Brain microvascular endothelial cell (primary cell): ENCODE results near the gene GRAMD2B.

Experiments used
- DNase-seq: peaks from one replicate; pipeline ENCODE4 v3.0.0-alpha.2; 2020
- H3K27ac ChIP-seq: fragments of 250-450 bp; sonication (Bioruptor Pico); 2 replicates; pipeline ENCODE4 v1.5.1; 2020; ENCODE audit warnings: mild to moderate bottlenecking, moderate library complexity
- H3K27me3 ChIP-seq: fragments of 250-450 bp; sonication (Bioruptor Pico); replicated peaks from 2 replicates; pipeline ENCODE4 v1.5.1; 2020; ENCODE audit warnings: mild to moderate bottlenecking
- H3K36me3 ChIP-seq: fragments of 250-450 bp; sonication (Bioruptor Pico); replicated peaks from 2 replicates; pipeline ENCODE4 v1.5.1; 2020; ENCODE audit warnings: mild to moderate bottlenecking
- H3K4me3 ChIP-seq: 2 replicates; pipeline ENCODE4 v1.5.1; 2011; ENCODE audit warnings: low read depth, mild to moderate bottlenecking, control low read depth, low read length, moderate library complexity
- in situ Hi-C: cut with HindIII; loops from 2 replicates; pipeline ENCODE4 v1.10.0; 2017; ENCODE audit warnings: low sequenced_read_pairs, low pct_ligation_motif_present
- TF ChIP-seq, protein P1 (sequence below): IDR thresholded peaks from 2 replicates; pipeline ENCODE4 v1.5.1; 2011; ENCODE audit warnings: low read depth, mild to moderate bottlenecking, moderate library complexity, low read length, control low read depth, inconsistent platforms; ENCODE audit errors: missing control alignments

GRAMD2B gene

DNA sequence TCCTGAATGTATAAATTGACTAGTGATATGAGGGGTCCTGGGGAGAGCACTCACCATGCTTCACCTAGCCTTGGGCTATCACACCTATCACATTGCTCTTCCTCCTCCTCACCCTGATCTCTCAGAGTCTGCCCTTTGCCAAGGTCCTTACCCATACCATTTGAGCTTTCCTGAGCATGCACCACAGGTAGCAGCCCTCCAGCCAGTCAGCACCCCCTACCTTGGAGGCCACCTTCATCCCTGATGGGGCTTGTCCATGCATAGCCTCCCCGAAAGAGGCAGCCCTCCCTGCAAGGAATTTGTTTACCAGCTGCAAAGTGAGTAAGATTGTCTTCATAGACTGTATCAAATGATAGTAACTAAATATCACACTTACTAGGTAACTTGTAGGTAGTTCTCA, 88.8 kb downstream of the GRAMD2B start:
- TF ChIP-seq, protein P1, sequence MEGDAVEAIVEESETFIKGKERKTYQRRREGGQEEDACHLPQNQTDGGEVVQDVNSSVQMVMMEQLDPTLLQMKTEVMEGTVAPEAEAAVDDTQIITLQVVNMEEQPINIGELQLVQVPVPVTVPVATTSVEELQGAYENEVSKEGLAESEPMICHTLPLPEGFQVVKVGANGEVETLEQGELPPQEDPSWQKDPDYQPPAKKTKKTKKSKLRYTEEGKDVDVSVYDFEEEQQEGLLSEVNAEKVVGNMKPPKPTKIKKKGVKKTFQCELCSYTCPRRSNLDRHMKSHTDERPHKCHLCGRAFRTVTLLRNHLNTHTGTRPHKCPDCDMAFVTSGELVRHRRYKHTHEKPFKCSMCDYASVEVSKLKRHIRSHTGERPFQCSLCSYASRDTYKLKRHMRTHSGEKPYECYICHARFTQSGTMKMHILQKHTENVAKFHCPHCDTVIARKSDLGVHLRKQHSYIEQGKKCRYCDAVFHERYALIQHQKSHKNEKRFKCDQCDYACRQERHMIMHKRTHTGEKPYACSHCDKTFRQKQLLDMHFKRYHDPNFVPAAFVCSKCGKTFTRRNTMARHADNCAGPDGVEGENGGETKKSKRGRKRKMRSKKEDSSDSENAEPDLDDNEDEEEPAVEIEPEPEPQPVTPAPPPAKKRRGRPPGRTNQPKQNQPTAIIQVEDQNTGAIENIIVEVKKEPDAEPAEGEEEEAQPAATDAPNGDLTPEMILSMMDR, result no peak
- in situ Hi-C loops, result no loop called here
- DNase-seq, result no peak
- no peaks in the 10 kb centered on the region for H3K27me3 ChIP-seq
- H3K36me3 ChIP-seq, result no peaks in the 10 kb centered on the region
- no peak overlapping the region for H3K27ac ChIP-seq
- H3K4me3 ChIP-seq, result no peak overlapping the region

DNA sequence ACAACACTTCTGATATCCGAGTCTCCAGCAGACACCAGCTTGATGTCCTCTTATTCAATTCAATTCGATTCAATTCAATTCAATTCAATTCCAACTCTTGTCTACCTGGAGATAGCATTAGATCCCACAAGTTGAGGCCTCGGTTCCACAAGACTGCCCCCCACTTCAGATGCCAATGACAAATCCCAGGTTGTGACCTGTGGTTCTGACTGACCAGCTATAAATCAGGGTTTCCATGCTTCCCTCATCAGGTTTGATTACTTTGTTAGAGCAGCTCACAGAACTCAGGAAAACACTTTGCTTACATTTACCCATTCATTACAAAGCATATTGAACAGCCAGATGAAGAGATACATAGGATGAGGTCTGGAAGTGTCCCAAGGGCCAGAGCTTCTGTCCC, 89.2 kb downstream of the GRAMD2B start:
- Histone ChIP-seq H3K4me3 (no peak overlapping the region), H3K27ac (no peak overlapping the region), H3K27me3 (no peaks in the 10 kb centered on the region), H3K36me3 (no peaks in the 10 kb centered on the region)
- in situ Hi-C loops, result no loop called here
- DNase-seq, result no peak
- TF ChIP-seq, protein P1, result no peak

DNA sequence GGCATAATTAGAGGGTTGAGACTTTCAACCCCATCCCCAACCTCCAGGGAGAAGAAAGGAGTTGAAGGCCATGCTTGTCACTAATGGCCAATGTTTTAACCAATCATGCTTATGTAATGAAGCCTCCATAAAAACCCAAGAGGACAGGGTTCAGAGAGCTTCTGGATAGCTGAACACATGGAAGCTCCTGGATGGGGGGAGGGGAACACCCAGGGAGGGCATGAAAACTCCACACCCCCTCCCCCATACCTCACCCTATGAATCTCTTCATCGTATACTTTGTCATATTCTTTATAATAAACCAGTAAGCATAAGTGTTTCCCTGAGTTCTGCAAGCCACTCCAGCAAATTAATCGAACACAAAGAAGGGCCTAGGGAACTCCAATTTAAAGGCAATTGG, 90.1 kb downstream of the GRAMD2B start:
- in situ Hi-C loops, result no loop called here
- peak overlapping the region; percentile 5 for H3K27ac ChIP-seq
- H3K36me3 ChIP-seq, result no peaks in the 10 kb centered on the region
- no peaks in the 10 kb centered on the region for H3K27me3 ChIP-seq
- no peak overlapping the region for H3K4me3 ChIP-seq
- DNase-seq, result no peak
- TF ChIP-seq, protein P1, result no peak

DNA sequence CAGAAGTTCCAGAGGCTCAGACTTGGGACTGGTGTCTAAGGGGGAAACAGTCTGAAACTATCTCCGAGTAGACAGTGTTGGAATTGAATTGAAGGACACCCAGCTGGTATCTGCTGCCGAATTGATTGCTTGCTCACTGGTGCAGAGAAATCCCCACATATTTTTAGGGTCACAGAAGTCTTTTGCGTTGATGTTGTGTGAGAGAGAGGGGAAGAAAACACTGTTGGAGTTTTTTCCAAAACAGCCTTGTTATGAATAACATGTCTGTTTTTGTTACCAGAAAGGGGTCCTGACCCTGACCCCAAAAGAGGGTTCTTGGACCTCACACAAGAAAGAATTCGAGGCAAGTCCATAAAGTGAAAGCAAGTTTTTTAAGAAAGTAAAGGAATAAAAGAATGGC, 90.5 kb downstream of the GRAMD2B start:
- Histone ChIP-seq H3K27me3 (no peaks in the 10 kb centered on the region), H3K36me3 (no peaks in the 10 kb centered on the region), H3K4me3 (no peak overlapping the region), H3K27ac (peak overlapping the region; percentile 5)
- DNase-seq, result no peak
- in situ Hi-C loops, result no loop called here
- TF ChIP-seq, protein P1, result no peak

DNA sequence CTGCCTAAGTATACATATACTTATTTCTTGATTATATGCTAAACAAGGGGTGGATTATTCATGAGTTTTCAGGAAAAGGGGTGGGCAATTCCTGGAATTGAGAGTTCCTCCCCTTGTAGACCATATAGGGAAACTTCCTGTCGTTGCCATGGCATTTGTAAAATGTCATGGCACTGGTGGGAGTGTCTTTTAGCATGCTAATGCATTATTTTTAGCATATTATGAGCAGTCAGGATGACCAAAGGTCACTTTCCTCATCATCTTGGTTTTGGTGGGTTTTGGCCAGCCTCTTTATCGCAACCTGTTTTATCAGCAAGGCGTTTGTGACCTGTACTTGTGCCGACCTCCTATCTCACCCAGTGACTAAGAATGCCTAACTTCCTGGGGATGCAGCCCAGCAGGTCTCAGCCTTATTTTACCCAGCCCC, 90.9 kb downstream of the GRAMD2B start:
- peak overlapping the region; percentile 5 for H3K27ac ChIP-seq
- no peaks in the 10 kb centered on the region for H3K36me3 ChIP-seq
- TF ChIP-seq, protein P1, result no peak
- no peak overlapping the region for H3K4me3 ChIP-seq
- H3K27me3 ChIP-seq, result no peaks in the 10 kb centered on the region
- in situ Hi-C loops, result no loop called here
- peak; percentile 73 for DNase-seq

DNA sequence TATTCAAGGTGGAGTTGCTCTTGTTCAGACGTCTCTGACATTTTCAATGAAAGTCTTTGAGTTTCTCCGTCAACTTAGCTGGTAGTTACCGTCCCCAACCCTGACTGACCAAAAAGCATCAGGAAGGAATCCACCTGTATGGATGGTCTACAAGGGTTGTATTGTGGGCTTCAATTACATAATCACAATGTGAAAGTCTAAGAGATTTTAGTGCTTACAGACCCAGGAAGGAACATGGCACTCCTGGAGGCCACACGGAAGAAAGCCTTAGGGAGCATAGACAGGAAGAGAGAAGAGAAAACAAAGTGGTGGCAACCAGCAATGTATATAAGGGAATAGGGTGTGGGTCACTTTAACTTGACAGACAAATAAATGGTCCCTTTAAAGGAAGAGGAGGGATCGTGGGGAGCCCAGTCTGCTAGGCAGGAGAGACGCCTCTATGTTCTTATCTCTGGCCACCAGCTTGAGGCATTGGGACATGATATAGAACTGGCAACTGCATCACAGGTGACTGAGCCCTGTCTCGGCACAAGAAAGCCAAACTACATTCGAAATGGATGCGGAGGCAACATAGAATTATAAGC, 91.4 kb downstream of the GRAMD2B start:
- no peak for DNase-seq
- Histone ChIP-seq H3K27me3 (no peaks in the 10 kb centered on the region), H3K27ac (peak overlapping the region; percentile 3), H3K36me3 (no peaks in the 10 kb centered on the region), H3K4me3 (no peak overlapping the region)
- in situ Hi-C loops, result no loop called here
- TF ChIP-seq, protein P1, result no peak
